DND-41 (cell line): Measurements from ENCODE around the gene RABL2A.
A peak's percentile ranks its signal among the peaks of the same experiment; 100 is the strongest.
"Not testable (repeated sequence)": the region's sequence is repeated elsewhere in the genome, so short reads cannot be mapped to it uniquely, and the experiment has no call there.

Experiments
- CTCF ChIP-seq: IDR thresholded peaks from 2 replicates; pipeline ENCODE4 v1.5.1; 2012; ENCODE audit warnings: borderline replicate concordance, low read length, moderate library complexity, mild to moderate bottlenecking; ENCODE audit not compliant: poor library complexity, severe bottlenecking; ENCODE audit errors: extremely low read depth
- EZH2 ChIP-seq: IDR thresholded peaks from 3 replicates; pipeline ENCODE4 v1.6.1; 2012; ENCODE audit warnings: borderline replicate concordance, low read depth, mild to moderate bottlenecking, moderate library complexity, low read length, inconsistent platforms; ENCODE audit not compliant: severe bottlenecking

GRCh38 chr2:113587201-113587600 lies 39.9 kb upstream of the RABL2A start:
- TF ChIP-seq CTCF: peak; percentile 50
- not testable (repeated sequence) for TF ChIP-seq EZH2
